Measurements from ENCODE around the gene CENPX. TPM values are rescaled to one million over a fixed set of nuclear protein-coding genes. Genes with fewer than 3 reads are reported as not detected.

CENPX gene
- total and polyA plus RNA-seq, 2 of the 13 experiments (the other 11 are each of a cell fraction or from before 2014, with no cell fraction given) = 92.7 to 170 TPM

GRCh38 chr17:82013772-82014321, 8.8 kb downstream of the CENPX start (continued):
- TF ChIP-seq ZFP36L2 (CRISPR knock-in tag; IDR thresholded peaks at IDR 0.05) (no peak), ZSCAN9 (CRISPR knock-in tag; IDR thresholded peaks at IDR 0.05; ENCODE audit: borderline replicate concordance) (no peak), ZFX (CRISPR knock-in tag; IDR thresholded peaks at IDR 0.05; ENCODE audit: low read depth) (peak; percentile 75), ZNF296 (CRISPR knock-in tag; conservative IDR thresholded peaks at IDR 0.05) (peak; percentile 73; the same call in 1 of the 2 replicates), PHF5A (CRISPR knock-in tag; IDR thresholded peaks at IDR 0.05; ENCODE audit: low read depth, unreplicated experiment) (no peak), ZSCAN25 (CRISPR knock-in tag; IDR thresholded peaks at IDR 0.05) (no peak), TCF12 (IDR thresholded peaks at IDR 0.05) (no peak), TCF12 (CRISPR knock-in tag; IDR thresholded peaks at IDR 0.05) (no peak), ZNF343 (CRISPR knock-in tag; IDR thresholded peaks at IDR 0.05) (no peak), ZNF746 (CRISPR knock-in tag; IDR thresholded peaks at IDR 0.05) (peak; percentile 33; the same call in 1 of the 2 replicates), ZNF558 (CRISPR knock-in tag; IDR thresholded peaks at IDR 0.05; ENCODE audit: borderline replicate concordance) (no peak), ZNF552 (CRISPR knock-in tag; IDR thresholded peaks at IDR 0.05; ENCODE audit: borderline replicate concordance) (no peak), EHMT2 (IDR thresholded peaks at IDR 0.05; ENCODE audit: borderline replicate concordance, low read depth, low read length) (no peak), CTCF (CRISPR knock-in tag; IDR thresholded peaks at IDR 0.05) (no peak), REXO4 (CRISPR knock-in tag; IDR thresholded peaks at IDR 0.05; ENCODE audit: borderline replicate concordance) (no peak), ZNF777 (CRISPR knock-in tag; IDR thresholded peaks at IDR 0.05) (no peak), RNF219 (CRISPR knock-in tag; IDR thresholded peaks at IDR 0.05) (no peak), SAFB2 (CRISPR knock-in tag; IDR thresholded peaks at IDR 0.05; ENCODE audit: borderline replicate concordance, low read depth) (0 out of 2 replicates have a peak, but pooled peaks have one; percentile 46)
- TF ChIP-seq, protein P1, sequence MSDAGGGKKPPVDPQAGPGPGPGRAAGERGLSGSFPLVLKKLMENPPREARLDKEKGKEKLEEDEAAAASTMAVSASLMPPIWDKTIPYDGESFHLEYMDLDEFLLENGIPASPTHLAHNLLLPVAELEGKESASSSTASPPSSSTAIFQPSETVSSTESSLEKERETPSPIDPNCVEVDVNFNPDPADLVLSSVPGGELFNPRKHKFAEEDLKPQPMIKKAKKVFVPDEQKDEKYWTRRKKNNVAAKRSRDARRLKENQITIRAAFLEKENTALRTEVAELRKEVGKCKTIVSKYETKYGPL (CRISPR knock-in tag; IDR thresholded peaks at IDR 0.05) = no peak
- TF ChIP-seq, protein P2, sequence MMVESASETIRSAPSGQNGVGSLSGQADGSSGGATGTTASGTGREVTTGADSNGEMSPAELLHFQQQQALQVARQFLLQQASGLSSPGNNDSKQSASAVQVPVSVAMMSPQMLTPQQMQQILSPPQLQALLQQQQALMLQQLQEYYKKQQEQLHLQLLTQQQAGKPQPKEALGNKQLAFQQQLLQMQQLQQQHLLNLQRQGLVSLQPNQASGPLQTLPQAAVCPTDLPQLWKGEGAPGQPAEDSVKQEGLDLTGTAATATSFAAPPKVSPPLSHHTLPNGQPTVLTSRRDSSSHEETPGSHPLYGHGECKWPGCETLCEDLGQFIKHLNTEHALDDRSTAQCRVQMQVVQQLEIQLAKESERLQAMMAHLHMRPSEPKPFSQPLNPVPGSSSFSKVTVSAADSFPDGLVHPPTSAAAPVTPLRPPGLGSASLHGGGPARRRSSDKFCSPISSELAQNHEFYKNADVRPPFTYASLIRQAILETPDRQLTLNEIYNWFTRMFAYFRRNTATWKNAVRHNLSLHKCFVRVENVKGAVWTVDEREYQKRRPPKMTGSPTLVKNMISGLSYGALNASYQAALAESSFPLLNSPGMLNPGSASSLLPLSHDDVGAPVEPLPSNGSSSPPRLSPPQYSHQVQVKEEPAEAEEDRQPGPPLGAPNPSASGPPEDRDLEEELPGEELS (CRISPR knock-in tag; IDR thresholded peaks at IDR 0.05) = peak; percentile 40; the same call in 1 of the 2 replicates

Data from HepG2 (cell line).